Measurements from ENCODE around the gene CCL13.
"Not testable (repeated sequence)": the region's sequence is repeated elsewhere in the genome, so short reads cannot be mapped to it uniquely, and the experiment has no call there.

The CCL13 gene

GRCh38 chr17:34356194-34356593, at the start of gene CCL13:
TSS of gene CCL13 (plus strand) at chr17:34356480. CDS start at chr17:34356527, 47 bp downstream.
- no peak for DNase-seq (ENCODE audit: low spot score)

GRCh38 chr17:34307110-34307509, 49.2 kb upstream of the CCL13 start:
- no peak for DNase-seq (ENCODE audit: low spot score)

- no peak for DNase-seq (ENCODE audit: low spot score)
Observed at GRCh38 chr17:34308371-34308770, 47.9 kb upstream of the CCL13 start.

- DNase-seq (ENCODE audit: low spot score) = no peak
Observed at GRCh38 chr17:34311291-34311690, 45.0 kb upstream of the CCL13 start.

- no peak for DNase-seq (ENCODE audit: low spot score)
Observed at GRCh38 chr17:34312080-34312479, 44.2 kb upstream of the CCL13 start.

- no peak for DNase-seq (ENCODE audit: low spot score)
Observed at GRCh38 chr17:34313164-34313563, 43.1 kb upstream of the CCL13 start.

GRCh38 chr17:34314279-34314678, 42.0 kb upstream of the CCL13 start:
- no peak for DNase-seq (ENCODE audit: low spot score)

GRCh38 chr17:34318474-34318873, 37.8 kb upstream of the CCL13 start:
- DNase-seq (ENCODE audit: low spot score) = no peak

- DNase-seq (ENCODE audit: low spot score) = no peak
Observed at GRCh38 chr17:34319039-34319483, 37.2 kb upstream of the CCL13 start, which contains the start of gene CCL8. TSS of gene CCL8 (plus strand) at chr17:34319435. CDS start at chr17:34319502, 67 bp downstream.

- no peak for DNase-seq (ENCODE audit: low spot score)
Observed at GRCh38 chr17:34321964-34322363, 34.3 kb upstream of the CCL13 start.

- DNase-seq (ENCODE audit: low spot score) = not testable (repeated sequence)
Observed at GRCh38 chr17:34327580-34327979, 28.7 kb upstream of the CCL13 start.

GRCh38 chr17:34337701-34338100, 18.6 kb upstream of the CCL13 start:
- DNase-seq (ENCODE audit: low spot score) = no peak

GRCh38 chr17:34339138-34339770, 17.0 kb upstream of the CCL13 start:
- DNase-seq (ENCODE audit: low spot score) = no peak

- no peak for DNase-seq (ENCODE audit: low spot score)
Observed at GRCh38 chr17:34341916-34342315, 14.4 kb upstream of the CCL13 start.

- DNase-seq (ENCODE audit: low spot score) = no peak
Observed at GRCh38 chr17:34347063-34347462, 9.2 kb upstream of the CCL13 start.

- no peak for DNase-seq (ENCODE audit: low spot score)
Observed at GRCh38 chr17:34349751-34350150, 6.5 kb upstream of the CCL13 start.

GRCh38 chr17:34351096-34351495, 5.2 kb upstream of the CCL13 start:
- no peak for DNase-seq (ENCODE audit: low spot score)

GRCh38 chr17:34352191-34352590, 4.1 kb upstream of the CCL13 start:
- no peak for DNase-seq (ENCODE audit: low spot score)

GRCh38 chr17:34354637-34355036, 1.6 kb upstream of the CCL13 start:
- DNase-seq (ENCODE audit: low spot score) = no peak

- no peak for DNase-seq (ENCODE audit: low spot score)
Observed at GRCh38 chr17:34357398-34357797, 1.1 kb downstream of the CCL13 start.

GRCh38 chr17:34358631-34359030, 2.4 kb downstream of the CCL13 start:
- DNase-seq (ENCODE audit: low spot score) = no peak

GRCh38 chr17:34360601-34361270, 4.5 kb downstream of the CCL13 start:
- no peak for DNase-seq (ENCODE audit: low spot score)

- peak; percentile 57 for DNase-seq (ENCODE audit: low spot score)
Observed at GRCh38 chr17:34361478-34362061, 5.3 kb downstream of the CCL13 start.
